Gastroesophageal sphincter (tissue), 4 donors: Measurements from ENCODE around the gene CCL2. TPM values are rescaled to one million over a fixed set of nuclear protein-coding genes. Genes with fewer than 3 reads are reported as not detected.

Source experiments
- ATAC-seq: fragments of 150-250 bp; one replicate; pipeline ENCODE4 v1.9.1; 2016; ENCODE audit warnings: mild to moderate bottlenecking, moderate library complexity
- H3K27ac ChIP-seq, 4 donors: fragments of 200-600 bp; sonication (generic) in 3 of 4; 1 replicate in 3 of 4; 2 replicates in 1 of 4; pipeline ENCODE4 v1.5.1; 2016 to 2019
- H3K27me3 ChIP-seq: fragments of 200-600 bp; sonication (generic); one replicate; pipeline ENCODE4 v1.5.1; 2019
- H3K36me3 ChIP-seq, 2 donors: fragments of 200-600 bp; sonication (generic); one replicate each; pipeline ENCODE4 v1.5.1; 2019; ENCODE audit warnings: control low read depth in 1 of 2
- H3K4me1 ChIP-seq, 3 donors: fragments of 200-600 bp; sonication (generic); 1 replicate in 2 of 3; 2 replicates in 1 of 3; pipeline ENCODE4 v1.5.1; 2016 to 2019; ENCODE audit warnings: control low read depth in 2 of 3
- H3K4me3 ChIP-seq, 2 donors: fragments of 200-600 bp; sonication (generic); one replicate each; pipeline ENCODE4 v1.5.1; 2019; ENCODE audit warnings: mild to moderate bottlenecking in 1 of 2, moderate library complexity in 1 of 2
- H3K9me3 ChIP-seq, 3 donors: fragments of 200-600 bp; sonication (generic); one replicate each; pipeline ENCODE4 v1.5.1; 2017 to 2019; ENCODE audit warnings: control low read depth in 2 of 3
- EP300 ChIP-seq: sonication (generic); formaldehyde crosslinking; IDR thresholded peaks from one replicate; pipeline ENCODE4 v1.6.1; 2017; ENCODE audit warnings: antibody characterized with exemption, mild to moderate bottlenecking
- POLR2A ChIP-seq, 2 donors: fragments of 450-650 bp; IDR thresholded peaks; one replicate each; pipeline ENCODE4 v1.6.1; 2017; ENCODE audit warnings: antibody characterized with exemption in 2 of 2, mild to moderate bottlenecking in 2 of 2, moderate library complexity in 1 of 2
- POLR2AphosphoS5 ChIP-seq: sonication (generic); formaldehyde crosslinking; IDR thresholded peaks from one replicate; pipeline ENCODE4 v1.6.1; 2017; ENCODE audit warnings: antibody characterized with exemption
- WGBS, 2 donors: methylation state at CpG; one replicate each; pipeline ENCODE4 v1.1.5; 2018; ENCODE audit warnings: low coverage in 1 of 2; 5-methylcytosine and 5-hydroxymethylcytosine counted together
- total RNA-seq, 4 donors: library from RNA; depleted of rRNA; stranded (reverse); fragments of >200 nt; gene quantifications; one replicate each; pipeline ENCODE4 v1.1.0, GENCODE V29; 2016
- TF ChIP-seq, protein P1 (sequence below), 4 experiments: fragments of 200-600 bp in 2 of 4; fragments of 450-650 bp in 2 of 4; sonication (generic) in 1 of 4; IDR thresholded peaks; one replicate each; pipeline ENCODE4 v1.5.1; 2017 to 2019; ENCODE audit warnings: antibody characterized with exemption in 4 of 4, mild to moderate bottlenecking in 2 of 4, moderate library complexity in 2 of 4

The CCL2 gene
- total RNA-seq, 4 donors from 2014 or later: 5.0 to 121 (median 20.9) TPM

GRCh38 chr17:34254146-34254545 is 939 bp upstream of the CCL2 start:
- Histone ChIP-seq H3K27ac (peak overlapping the region; percentile 84 to 92 (median 88)), H3K4me1 (peaks cover 41 to 77% (median 59%) of the 10 kb centered on the region in 3 donors), H3K36me3 (no peaks in the 10 kb centered on the region), H3K4me3 (no peak overlapping the region), H3K9me3 (no peaks in the 10 kb centered on the region), H3K27me3 (no peaks in the 10 kb centered on the region)
- ATAC-seq: peak; percentile 79
- TF ChIP-seq POLR2AphosphoS5 (peak; percentile 94), EP300 (no peak), POLR2A (IDR thresholded peaks at IDR 0.05) (no peak)
- TF ChIP-seq, protein P1, sequence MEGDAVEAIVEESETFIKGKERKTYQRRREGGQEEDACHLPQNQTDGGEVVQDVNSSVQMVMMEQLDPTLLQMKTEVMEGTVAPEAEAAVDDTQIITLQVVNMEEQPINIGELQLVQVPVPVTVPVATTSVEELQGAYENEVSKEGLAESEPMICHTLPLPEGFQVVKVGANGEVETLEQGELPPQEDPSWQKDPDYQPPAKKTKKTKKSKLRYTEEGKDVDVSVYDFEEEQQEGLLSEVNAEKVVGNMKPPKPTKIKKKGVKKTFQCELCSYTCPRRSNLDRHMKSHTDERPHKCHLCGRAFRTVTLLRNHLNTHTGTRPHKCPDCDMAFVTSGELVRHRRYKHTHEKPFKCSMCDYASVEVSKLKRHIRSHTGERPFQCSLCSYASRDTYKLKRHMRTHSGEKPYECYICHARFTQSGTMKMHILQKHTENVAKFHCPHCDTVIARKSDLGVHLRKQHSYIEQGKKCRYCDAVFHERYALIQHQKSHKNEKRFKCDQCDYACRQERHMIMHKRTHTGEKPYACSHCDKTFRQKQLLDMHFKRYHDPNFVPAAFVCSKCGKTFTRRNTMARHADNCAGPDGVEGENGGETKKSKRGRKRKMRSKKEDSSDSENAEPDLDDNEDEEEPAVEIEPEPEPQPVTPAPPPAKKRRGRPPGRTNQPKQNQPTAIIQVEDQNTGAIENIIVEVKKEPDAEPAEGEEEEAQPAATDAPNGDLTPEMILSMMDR (IDR thresholded peaks at IDR 0.05): no peak
- 6 to 7% methylated on average over 2 of the region's 3 CpGs for WGBS, 2 donors

- H3K9me3 ChIP-seq: no peaks in the 10 kb centered on the region
- no peak for ATAC-seq
- H3K27ac ChIP-seq: peak overlapping the region; percentile 84 to 92 (median 88)
- H3K36me3 ChIP-seq: no peaks in the 10 kb centered on the region
- peak overlapping the region; percentile 42 to 44 for H3K4me3 ChIP-seq
- no peaks in the 10 kb centered on the region for H3K27me3 ChIP-seq
- WGBS, 2 donors: 0 to 40% methylated on average over 1 to 3 of the region's 5 CpGs
- peaks cover 34 to 65% (median 47%) of the 10 kb centered on the region in 3 donors for H3K4me1 ChIP-seq
- TF ChIP-seq, protein P1 (IDR thresholded peaks at IDR 0.05): no peak
- TF ChIP-seq POLR2AphosphoS5 (no peak), EP300 (no peak), POLR2A (IDR thresholded peaks at IDR 0.05) (no peak)
Measured at GRCh38 chr17:34255381-34255732, 272 bp downstream of the CCL2 start.

DNA sequence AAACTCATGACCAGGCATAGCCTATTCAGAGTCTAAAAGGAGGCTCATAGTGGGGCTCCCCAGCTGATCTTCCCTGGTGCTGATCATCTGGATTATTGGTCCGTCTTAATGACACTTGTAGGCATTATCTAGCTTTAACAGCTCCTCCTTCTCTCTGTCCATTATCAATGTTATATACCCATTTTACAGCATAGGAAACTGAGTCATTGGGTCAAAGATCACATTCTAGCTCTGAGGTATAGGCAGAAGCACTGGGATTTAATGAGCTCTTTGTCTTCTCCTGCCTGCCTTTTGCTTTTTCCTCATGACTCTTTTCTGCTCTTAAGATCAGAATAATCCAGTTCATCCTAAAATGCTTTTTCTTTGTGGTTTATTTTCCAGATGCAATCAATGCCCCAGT is 756 bp downstream of the CCL2 start:
- H3K36me3 ChIP-seq: no peaks in the 10 kb centered on the region
- WGBS, 2 donors: 71 to 91% methylated on average over 1 of the region's 1 CpG
- ATAC-seq: no peak
- H3K4me3 ChIP-seq: peak overlapping the region; percentile 42 to 44
- peak overlapping the region; percentile 84 to 92 (median 88) for H3K27ac ChIP-seq
- H3K4me1 ChIP-seq: peaks cover 34 to 60% (median 42%) of the 10 kb centered on the region in 3 donors
- TF ChIP-seq EP300: no peak
- TF ChIP-seq POLR2AphosphoS5: no peak
- TF ChIP-seq POLR2A (IDR thresholded peaks at IDR 0.05): no peak
- TF ChIP-seq, protein P1 (IDR thresholded peaks at IDR 0.05): no peak
- no peaks in the 10 kb centered on the region for H3K27me3 ChIP-seq
- H3K9me3 ChIP-seq: no peaks in the 10 kb centered on the region

GRCh38 chr17:34257299-34257985 is 2.4 kb downstream of the CCL2 start:
- peaks cover 21 to 44% (median 27%) of the 10 kb centered on the region in 3 donors for H3K4me1 ChIP-seq
- no peak for TF ChIP-seq EP300
- TF ChIP-seq, protein P1 (IDR thresholded peaks at IDR 0.05): no peak
- no peaks in the 10 kb centered on the region for H3K27me3 ChIP-seq
- no peaks in the 10 kb centered on the region for H3K36me3 ChIP-seq
- 87 to 88% methylated on average over 5 of the region's 5 CpGs for WGBS, 2 donors
- H3K9me3 ChIP-seq: no peaks in the 10 kb centered on the region
- H3K4me3 ChIP-seq: no peak overlapping the region
- no peak for ATAC-seq
- H3K27ac ChIP-seq: no peak overlapping the region

DNA sequence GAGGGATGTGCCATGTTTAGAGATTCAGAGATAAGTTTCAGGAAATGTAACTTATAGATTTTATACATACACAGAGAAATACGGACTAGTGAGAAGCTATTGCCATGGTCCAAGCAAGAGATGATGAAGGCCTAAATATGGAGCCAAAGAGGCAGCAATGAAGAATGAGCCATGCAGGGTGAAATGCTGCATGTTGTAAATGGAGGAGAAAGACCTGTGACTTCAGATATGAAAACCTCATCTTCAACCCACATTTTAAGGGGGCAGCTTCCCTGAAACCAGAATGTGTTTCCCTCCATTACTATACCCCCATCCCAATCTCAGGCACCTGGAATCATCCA is 2.9 kb downstream of the CCL2 start:
- H3K36me3 ChIP-seq: no peaks in the 10 kb centered on the region
- no peaks in the 10 kb centered on the region for H3K27me3 ChIP-seq
- TF ChIP-seq EP300 (no peak), POLR2AphosphoS5 (no peak), POLR2A (IDR thresholded peaks at IDR 0.05) (no peak)
- TF ChIP-seq, protein P1 (IDR thresholded peaks at IDR 0.05): no peak
- H3K4me3 ChIP-seq: no peak overlapping the region
- peaks cover 17 to 39% (median 23%) of the 10 kb centered on the region in 3 donors for H3K4me1 ChIP-seq
- no peak for ATAC-seq
- H3K27ac ChIP-seq: no peak overlapping the region
- WGBS, 2 donors: 92 to 100% methylated on average over 1 of the region's 1 CpG
- H3K9me3 ChIP-seq: no peaks in the 10 kb centered on the region
